Measurements from ENCODE around the gene EMC7. TPM values are rescaled to one million over a fixed set of nuclear protein-coding genes. Genes with fewer than 3 reads are reported as not detected.

Gene EMC7
- total RNA-seq, 2 donors from 2014 or later: 36.7 to 44.5 TPM

GRCh38 chr15:34059946-34060345 lies 41.7 kb downstream of the EMC7 start:
- H3K9ac ChIP-seq (ENCODE audit: extremely low read depth, low read length, poor library complexity, severe bottlenecking): no peak overlapping the region
- Mint-ChIP-seq H3K27ac (no peak overlapping the region), H3K27me3 (ENCODE audit: insufficient read depth) (no peaks in the 10 kb centered on the region), H3K9me3 (no peaks in the 10 kb centered on the region), H3K36me3 (ENCODE audit: low read depth) (no peaks in the 10 kb centered on the region), H3K4me3 (no peak overlapping the region), H3K4me1 (peaks cover 6% of the 10 kb centered on the region)
- no peak overlapping the region for H3K27ac ChIP-seq (ENCODE audit: low read depth, low read length)
- H3K27me3 ChIP-seq (ENCODE audit: control insufficient read depth, insufficient read depth, low read length, poor library complexity, severe bottlenecking): no peaks in the 10 kb centered on the region
- no peaks in the 10 kb centered on the region for H3K4me1 ChIP-seq (ENCODE audit: control insufficient read depth, insufficient read depth, low read length)
- H3K36me3 ChIP-seq (ENCODE audit: control insufficient read depth, insufficient read depth, low read length): no peaks in the 10 kb centered on the region
- 81 to 86% methylated on average over 3 of the region's 3 CpGs for WGBS, 2 experiments (ENCODE audit: insufficient coverage in 1 of 2, insufficient read length in 1 of 2)
- no peak for TF ChIP-seq CTCF (conservative IDR thresholded peaks at IDR 0.05)
- no peaks in the 10 kb centered on the region for H3K9me3 ChIP-seq (ENCODE audit: control insufficient read depth, low read length)
- DNase-seq: no peak
- no peak overlapping the region for H3K4me3 ChIP-seq (ENCODE audit: low read length)

- Mint-ChIP-seq H3K4me1 (peaks cover 6% of the 10 kb centered on the region), H3K9me3 (no peaks in the 10 kb centered on the region), H3K4me3 (no peak overlapping the region), H3K27me3 (ENCODE audit: insufficient read depth) (no peaks in the 10 kb centered on the region), H3K27ac (no peak overlapping the region), H3K36me3 (ENCODE audit: low read depth) (no peaks in the 10 kb centered on the region)
- TF ChIP-seq CTCF (conservative IDR thresholded peaks at IDR 0.05): no peak
- 76 to 82% methylated on average over 2 of the region's 2 CpGs for WGBS, 2 experiments (ENCODE audit: insufficient coverage in 1 of 2, insufficient read length in 1 of 2)
- H3K27ac ChIP-seq (ENCODE audit: low read depth, low read length): no peak overlapping the region
- no peaks in the 10 kb centered on the region for H3K9me3 ChIP-seq (ENCODE audit: control insufficient read depth, low read length)
- no peaks in the 10 kb centered on the region for H3K4me1 ChIP-seq (ENCODE audit: control insufficient read depth, insufficient read depth, low read length)
- no peaks in the 10 kb centered on the region for H3K36me3 ChIP-seq (ENCODE audit: control insufficient read depth, insufficient read depth, low read length)
- H3K27me3 ChIP-seq (ENCODE audit: control insufficient read depth, insufficient read depth, low read length, poor library complexity, severe bottlenecking): no peaks in the 10 kb centered on the region
- no peak for DNase-seq
- no peak overlapping the region for H3K9ac ChIP-seq (ENCODE audit: extremely low read depth, low read length, poor library complexity, severe bottlenecking)
- H3K4me3 ChIP-seq (ENCODE audit: low read length): no peak overlapping the region
Observed at GRCh38 chr15:34059476-34059875, 42.2 kb downstream of the EMC7 start.

- Mint-ChIP-seq H3K27ac (no peak overlapping the region), H3K27me3 (ENCODE audit: insufficient read depth) (peaks cover 7% of the 10 kb centered on the region), H3K9me3 (peaks cover 10% of the 10 kb centered on the region), H3K4me1 (peaks cover 6% of the 10 kb centered on the region), H3K4me3 (no peak overlapping the region), H3K36me3 (ENCODE audit: low read depth) (no peaks in the 10 kb centered on the region)
- Histone ChIP-seq H3K4me3 (ENCODE audit: low read length) (no peak overlapping the region), H3K9me3 (ENCODE audit: control insufficient read depth, low read length) (peaks cover under 1% of the 10 kb centered on the region), H3K27me3 (ENCODE audit: control insufficient read depth, insufficient read depth, low read length, poor library complexity, severe bottlenecking) (no peaks in the 10 kb centered on the region), H3K36me3 (ENCODE audit: control insufficient read depth, insufficient read depth, low read length) (no peaks in the 10 kb centered on the region), H3K27ac (ENCODE audit: low read depth, low read length) (no peak overlapping the region), H3K9ac (ENCODE audit: extremely low read depth, low read length, poor library complexity, severe bottlenecking) (no peak overlapping the region), H3K4me1 (ENCODE audit: control insufficient read depth, insufficient read depth, low read length) (no peaks in the 10 kb centered on the region)
- WGBS, 2 experiments (ENCODE audit: insufficient coverage in 1 of 2, insufficient read length in 1 of 2): 94 to 100% methylated on average over 1 to 5 of the region's 5 CpGs
- DNase-seq: no peak
- TF ChIP-seq CTCF (conservative IDR thresholded peaks at IDR 0.05): no peak
Observed at GRCh38 chr15:34056911-34057310, 44.8 kb downstream of the EMC7 start.

Measured in endodermal cell (in vitro differentiated cells).